ENCODE measurements around the gene ATP1B2.

The ATP1B2 gene

DNA sequence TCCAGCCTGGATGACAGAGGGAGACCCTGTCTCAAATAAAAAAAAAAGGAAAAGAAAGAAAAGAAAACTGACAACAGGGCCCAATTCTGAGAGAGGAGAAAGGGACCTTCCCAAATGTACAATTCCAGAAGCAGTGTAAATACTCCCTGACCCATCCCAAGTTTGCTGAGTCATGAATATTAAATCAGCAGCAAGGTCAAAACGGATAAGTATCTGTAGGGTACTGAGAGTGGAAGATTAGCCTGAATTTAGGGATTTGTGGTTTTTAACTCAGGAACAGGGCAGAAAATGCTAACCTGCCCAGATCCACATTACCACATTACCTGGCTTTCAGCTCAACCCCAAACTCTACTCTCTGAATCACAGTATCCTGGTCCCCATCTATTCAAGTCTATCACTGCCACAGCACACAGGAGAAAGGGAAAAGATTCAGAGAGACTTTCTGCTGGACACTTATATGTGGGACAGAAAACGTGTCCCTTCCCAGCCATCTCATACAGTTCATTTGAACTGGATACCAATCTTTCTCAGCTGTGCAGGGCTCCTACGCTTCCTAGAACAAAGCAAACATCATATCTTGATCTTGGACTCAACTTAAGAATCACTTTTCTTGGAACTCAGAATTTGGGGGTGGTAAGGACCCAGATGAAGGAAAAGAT is 39.0 kb upstream of the ATP1B2 start:
- no peak for TF ChIP-seq TCF4 (CRISPR knock-in tag; IDR thresholded peaks at IDR 0.05; ENCODE audit: borderline replicate concordance)
- no peak for TF ChIP-seq ESRRG (CRISPR knock-in tag; IDR thresholded peaks at IDR 0.05)
- TF ChIP-seq ISL1 (CRISPR knock-in tag; IDR thresholded peaks at IDR 0.05): no peak
- TF ChIP-seq BACH2 (CRISPR knock-in tag; IDR thresholded peaks at IDR 0.05; ENCODE audit: borderline replicate concordance): no peak
- no peak for TF ChIP-seq ZC3H10 (CRISPR knock-in tag; IDR thresholded peaks at IDR 0.05)
- no peak for TF ChIP-seq OSR1 (CRISPR knock-in tag; IDR thresholded peaks at IDR 0.05)
- TF ChIP-seq ZFP30 (CRISPR knock-in tag; IDR thresholded peaks at IDR 0.05): no peak
- TF ChIP-seq TSHZ2 (CRISPR knock-in tag; IDR thresholded peaks at IDR 0.05): no peak
- no peak for TF ChIP-seq GLIS3 (CRISPR knock-in tag; IDR thresholded peaks at IDR 0.05)
- no peak for TF ChIP-seq PPARA (CRISPR knock-in tag; IDR thresholded peaks at IDR 0.05; ENCODE audit: borderline replicate concordance)
- TF ChIP-seq ZNF565 (CRISPR knock-in tag; conservative IDR thresholded peaks at IDR 0.05; ENCODE audit: low read depth): no peak
- no peak for TF ChIP-seq PATZ1 (CRISPR knock-in tag; IDR thresholded peaks at IDR 0.05; ENCODE audit: borderline replicate concordance)
- TF ChIP-seq ZFP3 (CRISPR knock-in tag; IDR thresholded peaks at IDR 0.05): no peak
- no peak for TF ChIP-seq ARNTL (CRISPR knock-in tag; IDR thresholded peaks at IDR 0.05; ENCODE audit: borderline replicate concordance, low read depth)
- no peak for TF ChIP-seq TOX (CRISPR knock-in tag; IDR thresholded peaks at IDR 0.05; ENCODE audit: borderline replicate concordance)
- no peak for TF ChIP-seq SNAI2 (CRISPR knock-in tag; IDR thresholded peaks at IDR 0.05)
- TF ChIP-seq, protein P1, sequence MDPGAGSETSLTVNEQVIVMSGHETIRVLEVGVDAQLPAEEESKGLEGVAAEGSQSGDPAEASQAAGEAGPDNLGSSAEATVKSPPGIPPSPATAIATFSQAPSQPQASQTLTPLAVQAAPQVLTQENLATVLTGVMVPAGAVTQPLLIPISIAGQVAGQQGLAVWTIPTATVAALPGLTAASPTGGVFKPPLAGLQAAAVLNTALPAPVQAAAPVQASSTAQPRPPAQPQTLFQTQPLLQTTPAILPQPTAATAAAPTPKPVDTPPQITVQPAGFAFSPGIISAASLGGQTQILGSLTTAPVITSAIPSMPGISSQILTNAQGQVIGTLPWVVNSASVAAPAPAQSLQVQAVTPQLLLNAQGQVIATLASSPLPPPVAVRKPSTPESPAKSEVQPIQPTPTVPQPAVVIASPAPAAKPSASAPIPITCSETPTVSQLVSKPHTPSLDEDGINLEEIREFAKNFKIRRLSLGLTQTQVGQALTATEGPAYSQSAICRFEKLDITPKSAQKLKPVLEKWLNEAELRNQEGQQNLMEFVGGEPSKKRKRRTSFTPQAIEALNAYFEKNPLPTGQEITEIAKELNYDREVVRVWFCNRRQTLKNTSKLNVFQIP (CRISPR knock-in tag; IDR thresholded peaks at IDR 0.05; ENCODE audit: borderline replicate concordance, low read depth): no peak
- no peak for TF ChIP-seq ZNF70 (CRISPR knock-in tag; IDR thresholded peaks at IDR 0.05)
- TF ChIP-seq, protein P2, sequence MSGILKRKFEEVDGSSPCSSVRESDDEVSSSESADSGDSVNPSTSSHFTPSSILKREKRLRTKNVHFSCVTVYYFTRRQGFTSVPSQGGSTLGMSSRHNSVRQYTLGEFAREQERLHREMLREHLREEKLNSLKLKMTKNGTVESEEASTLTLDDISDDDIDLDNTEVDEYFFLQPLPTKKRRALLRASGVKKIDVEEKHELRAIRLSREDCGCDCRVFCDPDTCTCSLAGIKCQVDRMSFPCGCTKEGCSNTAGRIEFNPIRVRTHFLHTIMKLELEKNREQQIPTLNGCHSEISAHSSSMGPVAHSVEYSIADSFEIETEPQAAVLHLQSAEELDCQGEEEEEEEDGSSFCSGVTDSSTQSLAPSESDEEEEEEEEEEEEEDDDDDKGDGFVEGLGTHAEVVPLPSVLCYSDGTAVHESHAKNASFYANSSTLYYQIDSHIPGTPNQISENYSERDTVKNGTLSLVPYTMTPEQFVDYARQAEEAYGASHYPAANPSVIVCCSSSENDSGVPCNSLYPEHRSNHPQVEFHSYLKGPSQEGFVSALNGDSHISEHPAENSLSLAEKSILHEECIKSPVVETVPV (CRISPR knock-in tag; IDR thresholded peaks at IDR 0.05): no peak
- TF ChIP-seq ZNF8 (CRISPR knock-in tag; IDR thresholded peaks at IDR 0.05): no peak
- ATAC-seq: no peak

GRCh38 chr17:7612294-7612640 is 38.5 kb upstream of the ATP1B2 start:
- no peak for ATAC-seq
- TF ChIP-seq ZNF8 (CRISPR knock-in tag; IDR thresholded peaks at IDR 0.05): no peak
- TF ChIP-seq TOX (CRISPR knock-in tag; IDR thresholded peaks at IDR 0.05; ENCODE audit: borderline replicate concordance): no peak
- TF ChIP-seq PPARA (CRISPR knock-in tag; IDR thresholded peaks at IDR 0.05; ENCODE audit: borderline replicate concordance): no peak
- TF ChIP-seq, protein P3, sequence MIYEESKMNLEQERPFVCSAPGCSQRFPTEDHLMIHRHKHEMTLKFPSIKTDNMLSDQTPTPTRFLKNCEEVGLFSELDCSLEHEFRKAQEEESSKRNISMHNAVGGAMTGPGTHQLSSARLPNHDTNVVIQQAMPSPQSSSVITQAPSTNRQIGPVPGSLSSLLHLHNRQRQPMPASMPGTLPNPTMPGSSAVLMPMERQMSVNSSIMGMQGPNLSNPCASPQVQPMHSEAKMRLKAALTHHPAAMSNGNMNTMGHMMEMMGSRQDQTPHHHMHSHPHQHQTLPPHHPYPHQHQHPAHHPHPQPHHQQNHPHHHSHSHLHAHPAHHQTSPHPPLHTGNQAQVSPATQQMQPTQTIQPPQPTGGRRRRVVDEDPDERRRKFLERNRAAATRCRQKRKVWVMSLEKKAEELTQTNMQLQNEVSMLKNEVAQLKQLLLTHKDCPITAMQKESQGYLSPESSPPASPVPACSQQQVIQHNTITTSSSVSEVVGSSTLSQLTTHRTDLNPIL (CRISPR knock-in tag; IDR thresholded peaks at IDR 0.05; ENCODE audit: low read depth): no peak
- no peak for TF ChIP-seq SNAI2 (CRISPR knock-in tag; IDR thresholded peaks at IDR 0.05)
- TF ChIP-seq ISL1 (CRISPR knock-in tag; IDR thresholded peaks at IDR 0.05): no peak
- no peak for TF ChIP-seq ZC3H10 (CRISPR knock-in tag; IDR thresholded peaks at IDR 0.05)
- TF ChIP-seq, protein P1 (CRISPR knock-in tag; IDR thresholded peaks at IDR 0.05; ENCODE audit: borderline replicate concordance, low read depth): no peak
- TF ChIP-seq ARNTL (CRISPR knock-in tag; IDR thresholded peaks at IDR 0.05; ENCODE audit: borderline replicate concordance, low read depth): no peak
- TF ChIP-seq RARB (CRISPR knock-in tag; IDR thresholded peaks at IDR 0.05): no peak
- TF ChIP-seq ZNF70 (CRISPR knock-in tag; IDR thresholded peaks at IDR 0.05): no peak
- no peak for TF ChIP-seq CSDC2 (CRISPR knock-in tag; IDR thresholded peaks at IDR 0.05)
- TF ChIP-seq TCF4 (CRISPR knock-in tag; IDR thresholded peaks at IDR 0.05; ENCODE audit: borderline replicate concordance): no peak
- no peak for TF ChIP-seq ESRRG (CRISPR knock-in tag; IDR thresholded peaks at IDR 0.05)
- no peak for TF ChIP-seq TSHZ2 (CRISPR knock-in tag; IDR thresholded peaks at IDR 0.05)
- no peak for TF ChIP-seq GLIS3 (CRISPR knock-in tag; IDR thresholded peaks at IDR 0.05)
- no peak for TF ChIP-seq ZNF565 (CRISPR knock-in tag; conservative IDR thresholded peaks at IDR 0.05; ENCODE audit: low read depth)

Measured in SK-N-SH treated with all-trans-retinoic acid at 6 μM for 48 hours (cell line).